Prostate gland (tissue), 2 donors: Measurements from ENCODE around the gene SAP30L.

Experiments used
- POLR2A ChIP-seq: fragments of 450-650 bp; IDR thresholded peaks from one replicate; pipeline ENCODE4 v1.6.1; 2016; ENCODE audit warnings: antibody characterized with exemption, mild to moderate bottlenecking
- POLR2AphosphoS5 ChIP-seq: sonication (generic); formaldehyde crosslinking; IDR thresholded peaks from one replicate; pipeline ENCODE4 v1.6.1; 2017; ENCODE audit warnings: antibody characterized with exemption
- TF ChIP-seq, protein P1 (sequence below), 4 experiments: fragments of 200-600 bp in 2 of 4; fragments of 450-650 bp in 2 of 4; sonication (generic) in 2 of 4; IDR thresholded peaks; 1 replicate in 3 of 4; 2 replicates in 1 of 4; pipeline ENCODE4 v1.5.1; 2016 to 2019; ENCODE audit warnings: antibody characterized with exemption in 4 of 4, mild to moderate bottlenecking in 2 of 4, moderate library complexity in 2 of 4

DNA sequence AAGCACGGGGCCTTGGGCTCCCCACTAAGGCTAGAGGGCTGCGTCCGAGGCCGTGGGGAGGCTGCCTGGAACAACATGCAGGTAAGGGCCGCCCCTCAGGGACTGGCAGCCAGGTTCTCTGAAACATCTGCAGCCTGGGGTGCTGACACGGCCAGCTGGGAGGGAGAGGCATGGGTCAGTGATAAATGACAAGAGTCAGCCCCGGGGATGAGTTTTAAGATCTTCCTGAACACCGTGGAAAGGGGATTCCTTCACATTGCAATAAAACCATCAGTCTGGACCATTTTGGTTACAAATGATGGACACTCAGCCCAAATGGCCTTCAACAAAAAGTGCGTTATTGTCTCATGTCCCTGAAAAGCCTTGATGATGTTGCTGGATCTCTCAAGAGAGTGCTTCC, 32.9 kb upstream of the SAP30L start:
- TF ChIP-seq, protein P1, sequence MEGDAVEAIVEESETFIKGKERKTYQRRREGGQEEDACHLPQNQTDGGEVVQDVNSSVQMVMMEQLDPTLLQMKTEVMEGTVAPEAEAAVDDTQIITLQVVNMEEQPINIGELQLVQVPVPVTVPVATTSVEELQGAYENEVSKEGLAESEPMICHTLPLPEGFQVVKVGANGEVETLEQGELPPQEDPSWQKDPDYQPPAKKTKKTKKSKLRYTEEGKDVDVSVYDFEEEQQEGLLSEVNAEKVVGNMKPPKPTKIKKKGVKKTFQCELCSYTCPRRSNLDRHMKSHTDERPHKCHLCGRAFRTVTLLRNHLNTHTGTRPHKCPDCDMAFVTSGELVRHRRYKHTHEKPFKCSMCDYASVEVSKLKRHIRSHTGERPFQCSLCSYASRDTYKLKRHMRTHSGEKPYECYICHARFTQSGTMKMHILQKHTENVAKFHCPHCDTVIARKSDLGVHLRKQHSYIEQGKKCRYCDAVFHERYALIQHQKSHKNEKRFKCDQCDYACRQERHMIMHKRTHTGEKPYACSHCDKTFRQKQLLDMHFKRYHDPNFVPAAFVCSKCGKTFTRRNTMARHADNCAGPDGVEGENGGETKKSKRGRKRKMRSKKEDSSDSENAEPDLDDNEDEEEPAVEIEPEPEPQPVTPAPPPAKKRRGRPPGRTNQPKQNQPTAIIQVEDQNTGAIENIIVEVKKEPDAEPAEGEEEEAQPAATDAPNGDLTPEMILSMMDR (IDR thresholded peaks at IDR 0.05) = no peak
- no peak for TF ChIP-seq POLR2A
- TF ChIP-seq POLR2AphosphoS5 = no peak
